ENCODE results near the gene KLHL42.

Gene KLHL42

DNA sequence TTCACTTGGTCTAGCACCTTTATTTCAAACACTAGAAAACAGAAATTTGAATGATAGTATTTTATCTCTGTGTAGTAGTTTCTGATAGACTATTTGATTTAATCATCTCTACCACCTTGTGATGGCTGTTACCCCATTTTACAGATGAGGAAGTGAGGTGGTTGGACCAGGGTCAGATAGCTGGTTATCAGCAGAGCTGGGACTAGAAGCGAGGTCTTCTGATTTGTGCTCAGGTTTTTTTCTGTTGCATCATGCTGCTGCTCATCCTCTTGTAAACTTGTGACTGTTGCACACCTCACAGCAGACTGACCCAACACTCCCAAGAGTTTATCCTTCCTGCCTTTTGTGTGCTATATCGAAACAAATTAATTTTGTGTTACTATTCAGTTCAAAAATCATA, 10.1 kb downstream of the KLHL42 start:
- Histone ChIP-seq H2AK5ac (ENCODE audit: low read length, severe bottlenecking) (no peak overlapping the region), H3K14ac (ENCODE audit: low read length in 2 of 2) (no peak overlapping the region), H2BK120ac (ENCODE audit: low read depth, low read length) (no peak overlapping the region), H4K8ac (ENCODE audit: low read length) (no peak overlapping the region), H3K9me3 (ENCODE audit: control insufficient read depth, low read length) (no peaks in the 10 kb centered on the region), H2BK5ac (ENCODE audit: low read depth, low read length, poor library complexity, severe bottlenecking) (no peak overlapping the region), H2BK12ac (ENCODE audit: low read length in 2 of 2) (no peak overlapping the region), H3K27me3 (ENCODE audit: control insufficient read depth in 1 of 2, insufficient read depth in 1 of 2, low read length in 2 of 2) (no peaks in the 10 kb centered on the region), H4K91ac (ENCODE audit: low read length) (no peak overlapping the region), H3K4ac (ENCODE audit: low read depth in 1 of 2, low read length in 2 of 2) (no peak overlapping the region), H3K4me1 (ENCODE audit: control insufficient read depth, insufficient read depth, low read depth, low read length) (no peaks in the 10 kb centered on the region), H2AFZ (ENCODE audit: low read depth, low read length) (no peak overlapping the region), H2BK15ac (ENCODE audit: low read depth, poor library complexity, severe bottlenecking) (no peak overlapping the region), H3K4me3 (ENCODE audit: insufficient read depth in 1 of 2, low read depth in 1 of 2, low read length in 2 of 2) (no peak overlapping the region), H3K23ac (ENCODE audit: low read length in 2 of 2) (no peak overlapping the region), H3K27ac (ENCODE audit: low read length, poor library complexity, severe bottlenecking) (no peak overlapping the region), H3K79me1 (replicated peaks; ENCODE audit: low read length, poor library complexity, severe bottlenecking) (peaks cover 49% of the 10 kb centered on the region), H3K4me2 (ENCODE audit: low read length, poor library complexity, severe bottlenecking) (no peak overlapping the region), H3K9ac (ENCODE audit: low read length) (no peak overlapping the region), H3K36me3 (ENCODE audit: control insufficient read depth in 1 of 2, insufficient read depth in 2 of 2, low read depth in 1 of 2, low read length in 2 of 2) (peaks cover 16 to 60% of the 10 kb centered on the region in 2 experiments), H3K18ac (ENCODE audit: low read depth in 1 of 2, low read length in 2 of 2) (no peak overlapping the region)
- WGBS, result 100% methylated on average over 1 of the region's 2 CpGs
- no peak for DNase-seq

DNA sequence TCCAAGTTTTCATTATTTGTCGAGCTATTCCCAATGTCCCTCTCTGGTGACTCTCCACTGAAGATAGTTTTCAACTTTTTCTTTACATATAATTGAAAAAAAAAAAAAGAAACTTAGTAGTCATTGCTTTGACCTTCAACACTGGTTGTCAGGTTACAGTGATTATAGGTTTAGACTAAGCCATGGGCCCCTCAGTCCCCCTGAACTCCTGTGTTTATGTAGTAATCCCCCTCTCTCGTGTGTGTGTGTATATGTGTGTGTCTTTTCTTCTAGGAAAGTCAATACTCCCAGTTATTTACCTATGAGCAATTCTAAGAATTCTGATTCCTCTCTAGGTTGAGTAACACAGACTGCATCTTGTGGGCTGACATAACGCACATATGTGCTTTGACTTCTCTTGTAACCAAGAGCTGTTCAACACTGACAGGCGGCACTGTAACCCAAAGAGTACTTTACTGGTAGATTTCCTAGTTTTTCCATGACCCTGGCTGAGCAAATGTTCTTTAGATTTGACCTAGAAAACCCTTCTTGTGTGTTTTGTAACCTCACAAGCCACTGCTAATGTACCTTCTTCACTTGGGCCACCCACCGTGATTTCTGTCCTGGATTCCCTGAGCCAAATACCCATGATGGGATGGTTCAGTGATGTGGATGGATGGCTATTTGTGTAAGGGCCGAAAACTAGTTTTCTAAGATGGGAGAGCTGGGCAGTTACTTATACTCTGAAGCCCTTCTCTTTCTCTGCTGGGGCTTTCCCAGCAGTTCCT, 15.0 kb downstream of the KLHL42 start:
- Histone ChIP-seq H2AK5ac (ENCODE audit: low read length, severe bottlenecking) (no peak overlapping the region), H3K4me1 (ENCODE audit: control insufficient read depth, insufficient read depth, low read depth, low read length) (no peaks in the 10 kb centered on the region), H2BK15ac (ENCODE audit: low read depth, poor library complexity, severe bottlenecking) (no peak overlapping the region), H3K36me3 (ENCODE audit: control insufficient read depth in 1 of 2, insufficient read depth in 2 of 2, low read depth in 1 of 2, low read length in 2 of 2) (peaks cover 23 to 88% of the 10 kb centered on the region in 2 experiments), H2AFZ (ENCODE audit: low read depth, low read length) (no peak overlapping the region), H3K4me2 (ENCODE audit: low read length, poor library complexity, severe bottlenecking) (no peak overlapping the region), H3K14ac (ENCODE audit: low read length in 2 of 2) (no peak overlapping the region), H2BK120ac (ENCODE audit: low read depth, low read length) (no peak overlapping the region), H3K9me3 (ENCODE audit: control insufficient read depth, low read length) (no peaks in the 10 kb centered on the region), H3K27me3 (ENCODE audit: control insufficient read depth in 1 of 2, insufficient read depth in 1 of 2, low read length in 2 of 2) (no peaks in the 10 kb centered on the region), H3K4ac (ENCODE audit: low read depth in 1 of 2, low read length in 2 of 2) (no peak overlapping the region), H3K9ac (ENCODE audit: low read length) (no peak overlapping the region), H2BK5ac (ENCODE audit: low read depth, low read length, poor library complexity, severe bottlenecking) (no peak overlapping the region), H2BK12ac (ENCODE audit: low read length in 2 of 2) (no peak overlapping the region), H3K18ac (ENCODE audit: low read depth in 1 of 2, low read length in 2 of 2) (no peak overlapping the region), H4K8ac (ENCODE audit: low read length) (no peak overlapping the region), H3K79me1 (replicated peaks; ENCODE audit: low read length, poor library complexity, severe bottlenecking) (peaks cover 34% of the 10 kb centered on the region), H3K4me3 (ENCODE audit: insufficient read depth in 1 of 2, low read depth in 1 of 2, low read length in 2 of 2) (no peak overlapping the region), H3K27ac (ENCODE audit: low read length, poor library complexity, severe bottlenecking) (no peak overlapping the region), H3K23ac (ENCODE audit: low read length in 2 of 2) (no peak overlapping the region), H4K91ac (ENCODE audit: low read length) (no peak overlapping the region)
- DNase-seq, result no peak
- 98% methylated on average over 4 of the region's 6 CpGs for WGBS

DNA sequence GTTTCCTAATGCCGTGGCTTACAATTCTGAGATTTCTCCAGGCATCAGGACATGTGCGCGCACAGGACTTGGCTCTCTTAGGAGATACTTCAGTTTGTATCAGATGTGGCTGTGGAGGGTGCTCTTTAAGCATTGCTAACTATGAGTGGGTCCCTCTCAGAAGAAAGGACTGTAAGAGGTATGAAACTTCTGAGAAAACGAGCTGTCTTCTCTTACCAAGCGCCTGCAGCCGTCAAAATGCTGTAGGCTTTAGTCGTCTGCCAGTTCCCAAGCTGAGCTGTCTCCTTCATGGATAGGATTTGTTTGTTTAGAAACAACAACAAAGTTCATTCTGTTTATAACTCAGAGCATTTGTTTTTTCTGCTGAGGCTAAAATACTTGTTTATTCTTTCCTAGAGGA, 16.1 kb downstream of the KLHL42 start:
- H2BK12ac ChIP-seq (ENCODE audit: low read length in 2 of 2), result no peak overlapping the region
- no peaks in the 10 kb centered on the region for H3K4me1 ChIP-seq (ENCODE audit: control insufficient read depth, insufficient read depth, low read depth, low read length)
- no peak overlapping the region for H4K91ac ChIP-seq (ENCODE audit: low read length)
- no peak overlapping the region for H2BK5ac ChIP-seq (ENCODE audit: low read depth, low read length, poor library complexity, severe bottlenecking)
- no peak overlapping the region for H2BK15ac ChIP-seq (ENCODE audit: low read depth, poor library complexity, severe bottlenecking)
- no peak overlapping the region for H3K4me2 ChIP-seq (ENCODE audit: low read length, poor library complexity, severe bottlenecking)
- no peak for DNase-seq
- no peak overlapping the region for H2BK120ac ChIP-seq (ENCODE audit: low read depth, low read length)
- no peak overlapping the region for H3K4ac ChIP-seq (ENCODE audit: low read depth in 1 of 2, low read length in 2 of 2)
- no peaks in the 10 kb centered on the region for H3K9me3 ChIP-seq (ENCODE audit: control insufficient read depth, low read length)
- peaks cover 23 to 92% of the 10 kb centered on the region in 2 experiments for H3K36me3 ChIP-seq (ENCODE audit: control insufficient read depth in 1 of 2, insufficient read depth in 2 of 2, low read depth in 1 of 2, low read length in 2 of 2)
- no peak overlapping the region for H4K8ac ChIP-seq (ENCODE audit: low read length)
- no peak overlapping the region for H2AK5ac ChIP-seq (ENCODE audit: low read length, severe bottlenecking)
- H2AFZ ChIP-seq (ENCODE audit: low read depth, low read length), result no peak overlapping the region
- WGBS, result 90% methylated on average over 6 of the region's 7 CpGs
- H3K27ac ChIP-seq (ENCODE audit: low read length, poor library complexity, severe bottlenecking), result no peak overlapping the region
- no peak overlapping the region for H3K9ac ChIP-seq (ENCODE audit: low read length)
- no peaks in the 10 kb centered on the region for H3K27me3 ChIP-seq (ENCODE audit: control insufficient read depth in 1 of 2, insufficient read depth in 1 of 2, low read length in 2 of 2)
- peaks cover 27% of the 10 kb centered on the region for H3K79me1 ChIP-seq (replicated peaks; ENCODE audit: low read length, poor library complexity, severe bottlenecking)
- no peak overlapping the region for H3K4me3 ChIP-seq (ENCODE audit: insufficient read depth in 1 of 2, low read depth in 1 of 2, low read length in 2 of 2)
- no peak overlapping the region for H3K14ac ChIP-seq (ENCODE audit: low read length in 2 of 2)
- no peak overlapping the region for H3K23ac ChIP-seq (ENCODE audit: low read length in 2 of 2)
- H3K18ac ChIP-seq (ENCODE audit: low read depth in 1 of 2, low read length in 2 of 2), result no peak overlapping the region

DNA sequence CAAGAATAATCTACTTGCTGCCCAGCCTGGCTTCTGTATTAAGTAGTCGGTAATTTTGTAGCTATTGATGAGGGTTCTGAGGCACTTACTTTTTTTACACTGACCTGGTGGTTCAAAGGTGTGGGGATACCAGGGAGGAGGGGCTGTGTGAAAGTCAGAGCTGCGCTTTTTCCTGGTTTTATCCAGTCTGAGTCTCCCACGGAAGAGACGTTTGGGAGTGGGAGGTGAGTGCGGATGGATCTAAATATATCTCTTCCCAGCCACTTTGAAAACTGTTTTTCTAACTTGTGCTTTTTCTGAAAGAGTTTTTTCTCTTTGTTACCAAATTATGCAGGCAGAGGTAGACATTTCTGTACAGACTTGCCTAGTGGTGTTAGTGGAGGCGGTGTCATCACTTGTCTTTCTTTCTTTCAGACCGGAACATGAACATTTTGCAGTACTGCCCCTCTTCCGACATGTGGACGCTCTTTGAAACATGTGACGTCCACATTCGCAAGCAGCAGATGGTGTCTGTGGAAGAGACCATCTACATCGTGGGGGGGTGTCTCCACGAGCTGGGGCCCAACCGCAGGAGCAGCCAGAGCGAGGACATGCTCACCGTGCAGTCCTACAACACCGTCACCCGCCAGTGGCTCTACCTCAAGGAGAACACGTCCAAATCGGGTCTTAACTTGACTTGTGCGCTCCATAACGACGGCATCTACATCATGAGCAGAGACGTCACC, 17.4 kb downstream of the KLHL42 start:
- 98% methylated on average over 21 of the region's 24 CpGs for WGBS
- DNase-seq, result no peak
- peaks cover 18 to 87% of the 10 kb centered on the region in 2 experiments for H3K36me3 ChIP-seq (ENCODE audit: control insufficient read depth in 1 of 2, insufficient read depth in 2 of 2, low read depth in 1 of 2, low read length in 2 of 2)
- no peak overlapping the region for H3K4me2 ChIP-seq (ENCODE audit: low read length, poor library complexity, severe bottlenecking)
- H4K91ac ChIP-seq (ENCODE audit: low read length), result no peak overlapping the region
- H2AFZ ChIP-seq (ENCODE audit: low read depth, low read length), result no peak overlapping the region
- H3K4me3 ChIP-seq (ENCODE audit: insufficient read depth in 1 of 2, low read depth in 1 of 2, low read length in 2 of 2), result no peak overlapping the region
- no peak overlapping the region for H3K9ac ChIP-seq (ENCODE audit: low read length)
- no peak overlapping the region for H2BK12ac ChIP-seq (ENCODE audit: low read length in 2 of 2)
- no peak overlapping the region for H2BK5ac ChIP-seq (ENCODE audit: low read depth, low read length, poor library complexity, severe bottlenecking)
- no peaks in the 10 kb centered on the region for H3K9me3 ChIP-seq (ENCODE audit: control insufficient read depth, low read length)
- H3K4ac ChIP-seq (ENCODE audit: low read depth in 1 of 2, low read length in 2 of 2), result no peak overlapping the region
- H2BK15ac ChIP-seq (ENCODE audit: low read depth, poor library complexity, severe bottlenecking), result no peak overlapping the region
- H3K27ac ChIP-seq (ENCODE audit: low read length, poor library complexity, severe bottlenecking), result no peak overlapping the region
- no peak overlapping the region for H4K8ac ChIP-seq (ENCODE audit: low read length)
- no peak overlapping the region for H2AK5ac ChIP-seq (ENCODE audit: low read length, severe bottlenecking)
- H3K18ac ChIP-seq (ENCODE audit: low read depth in 1 of 2, low read length in 2 of 2), result no peak overlapping the region
- H3K79me1 ChIP-seq (replicated peaks; ENCODE audit: low read length, poor library complexity, severe bottlenecking), result peaks cover 16% of the 10 kb centered on the region
- H3K14ac ChIP-seq (ENCODE audit: low read length in 2 of 2), result no peak overlapping the region
- no peak overlapping the region for H2BK120ac ChIP-seq (ENCODE audit: low read depth, low read length)
- H3K23ac ChIP-seq (ENCODE audit: low read length in 2 of 2), result no peak overlapping the region
- no peaks in the 10 kb centered on the region for H3K27me3 ChIP-seq (ENCODE audit: control insufficient read depth in 1 of 2, insufficient read depth in 1 of 2, low read length in 2 of 2)
- no peaks in the 10 kb centered on the region for H3K4me1 ChIP-seq (ENCODE audit: control insufficient read depth, insufficient read depth, low read depth, low read length)
